Thymus (tissue), 11 donors: Measurements from ENCODE around the gene PAX7. TPM values are rescaled to one million over a fixed set of nuclear protein-coding genes. Genes with fewer than 3 reads are reported as not detected.

Experiments used
- DNase-seq, 9 donors: peaks; one replicate each; pipeline ENCODE4 v3.0.0-alpha.2; 2013; ENCODE audit warnings: low spot score in 9 of 9, low read depth in 6 of 9, missing footprints in 1 of 9
- H3K27ac ChIP-seq, 2 donors: one replicate each; pipeline ENCODE4 v1.5.1; 2013; ENCODE audit warnings: control low read depth in 1 of 2, low read depth in 1 of 2, low read length in 1 of 2, mild to moderate bottlenecking in 1 of 2, moderate library complexity in 1 of 2
- H3K27me3 ChIP-seq, 2 donors: one replicate each; pipeline ENCODE4 v1.5.1; 2013; ENCODE audit warnings: low read length in 1 of 2; ENCODE audit not compliant: control insufficient read depth in 2 of 2, insufficient read depth in 1 of 2
- H3K36me3 ChIP-seq, 2 donors: one replicate each; pipeline ENCODE4 v1.5.1; 2013; ENCODE audit warnings: low read length in 1 of 2, mild to moderate bottlenecking in 1 of 2, moderate library complexity in 1 of 2; ENCODE audit not compliant: control insufficient read depth in 2 of 2, insufficient read depth in 2 of 2
- H3K4me1 ChIP-seq, 2 donors: one replicate each; pipeline ENCODE4 v1.5.1; 2013; ENCODE audit warnings: low read length in 2 of 2; ENCODE audit not compliant: control insufficient read depth in 2 of 2, insufficient read depth in 2 of 2
- H3K4me3 ChIP-seq, 2 donors: one replicate each; pipeline ENCODE4 v1.5.1; 2013; ENCODE audit warnings: low read length in 2 of 2, control low read depth in 1 of 2, mild to moderate bottlenecking in 1 of 2
- H3K9me3 ChIP-seq, 2 donors: one replicate each; pipeline ENCODE4 v1.5.1; 2013; ENCODE audit warnings: low read length in 1 of 2, mild to moderate bottlenecking in 1 of 2; ENCODE audit not compliant: control insufficient read depth in 2 of 2, insufficient read depth in 1 of 2
- WGBS: extraction: QIAGEN DNeasy Blood & Tissue Kit; methylation state at CpG from one replicate; pipeline ENCODE4 v1.1.7; 2013; 5-methylcytosine and 5-hydroxymethylcytosine counted together
- polyA plus RNA-seq: library from polyadenylated mRNA; stranded (reverse); fragments of 200-250 nt; gene quantifications from one replicate; pipeline ENCODE4 v1.2.3, GENCODE V29; 2013
- total RNA-seq: library from RNA; stranded (reverse); fragments of 120-200 nt; gene quantifications from one replicate; pipeline ENCODE4 v1.2.4, GENCODE V29; 2013
- donor health status: healthy.

The PAX7 gene
- total and polyA plus RNA-seq, 2 donors = 0.05 to 0.11 TPM

DNA sequence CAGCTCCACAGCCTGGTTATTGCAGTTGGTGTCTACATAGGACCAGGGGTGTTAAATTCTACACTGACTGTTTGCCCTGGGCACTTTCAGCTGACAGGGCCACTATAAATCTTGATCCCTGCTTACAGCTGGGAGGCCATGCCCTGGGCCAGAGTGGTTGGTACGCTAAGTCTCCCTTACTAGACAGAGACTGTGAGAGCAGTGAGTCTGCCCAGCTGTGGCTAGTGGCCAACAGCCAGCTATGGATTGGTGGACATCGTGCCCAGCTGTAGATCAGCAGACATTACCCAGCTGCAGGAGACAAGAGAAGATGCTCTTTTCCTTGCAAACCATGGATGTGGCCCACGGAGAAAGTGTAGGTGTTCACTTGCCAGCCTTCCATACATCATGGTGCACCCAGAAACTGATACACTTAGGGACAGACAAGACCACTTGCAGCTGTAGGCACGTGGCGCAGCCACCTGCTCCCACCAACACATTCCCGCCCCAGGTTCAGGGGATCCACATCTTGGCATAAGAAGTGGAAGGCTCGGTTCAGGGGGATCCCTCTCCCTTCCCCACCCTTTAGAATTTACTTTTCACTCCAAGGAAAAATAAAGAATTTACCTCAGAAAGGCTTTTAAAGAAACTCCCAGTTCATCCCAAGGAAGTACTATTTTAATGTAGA is 16.4 kb upstream of the PAX7 start:
- 79% methylated on average over 7 of the region's 7 CpGs for WGBS
- H3K36me3 ChIP-seq = no peaks in the 10 kb centered on the region
- no peak for DNase-seq
- H3K4me3 ChIP-seq = no peak overlapping the region
- H3K4me1 ChIP-seq = no peaks in the 10 kb centered on the region
- H3K27me3 ChIP-seq = peaks cover 21 to 55% of the 10 kb centered on the region in 2 donors
- no peak overlapping the region for H3K27ac ChIP-seq
- H3K9me3 ChIP-seq = no peaks in the 10 kb centered on the region

- H3K27ac ChIP-seq = no peak overlapping the region
- H3K4me1 ChIP-seq = no peaks in the 10 kb centered on the region
- H3K36me3 ChIP-seq = no peaks in the 10 kb centered on the region
- peaks cover 23 to 70% of the 10 kb centered on the region in 2 donors for H3K27me3 ChIP-seq
- 72% methylated on average over 10 of the region's 10 CpGs for WGBS
- no peak overlapping the region for H3K4me3 ChIP-seq
- no peaks in the 10 kb centered on the region for H3K9me3 ChIP-seq
- no peak for DNase-seq
Observed at GRCh38 chr1:18618546-18619466, 11.8 kb upstream of the PAX7 start.

- H3K9me3 ChIP-seq = no peaks in the 10 kb centered on the region
- WGBS = 85% methylated on average over 2 of the region's 2 CpGs
- no peak overlapping the region for H3K27ac ChIP-seq
- H3K4me1 ChIP-seq = no peaks in the 10 kb centered on the region
- DNase-seq = no peak
- H3K36me3 ChIP-seq = no peaks in the 10 kb centered on the region
- no peak overlapping the region for H3K4me3 ChIP-seq
- H3K27me3 ChIP-seq = peaks cover 25 to 71% of the 10 kb centered on the region in 2 donors
Observed at GRCh38 chr1:18619467-18619835, 11.2 kb upstream of the PAX7 start.

- H3K27me3 ChIP-seq = peaks cover 85 to 100% of the 10 kb centered on the region in 2 donors
- WGBS = 68% methylated on average over 8 of the region's 8 CpGs
- no peak overlapping the region for H3K27ac ChIP-seq
- H3K4me3 ChIP-seq = no peak overlapping the region
- no peak for DNase-seq
- peaks cover 3 to 6% of the 10 kb centered on the region in 2 donors for H3K4me1 ChIP-seq
- H3K36me3 ChIP-seq = no peaks in the 10 kb centered on the region
- H3K9me3 ChIP-seq = no peaks in the 10 kb centered on the region
Observed at GRCh38 chr1:18628511-18628910, 2.1 kb upstream of the PAX7 start.

DNA sequence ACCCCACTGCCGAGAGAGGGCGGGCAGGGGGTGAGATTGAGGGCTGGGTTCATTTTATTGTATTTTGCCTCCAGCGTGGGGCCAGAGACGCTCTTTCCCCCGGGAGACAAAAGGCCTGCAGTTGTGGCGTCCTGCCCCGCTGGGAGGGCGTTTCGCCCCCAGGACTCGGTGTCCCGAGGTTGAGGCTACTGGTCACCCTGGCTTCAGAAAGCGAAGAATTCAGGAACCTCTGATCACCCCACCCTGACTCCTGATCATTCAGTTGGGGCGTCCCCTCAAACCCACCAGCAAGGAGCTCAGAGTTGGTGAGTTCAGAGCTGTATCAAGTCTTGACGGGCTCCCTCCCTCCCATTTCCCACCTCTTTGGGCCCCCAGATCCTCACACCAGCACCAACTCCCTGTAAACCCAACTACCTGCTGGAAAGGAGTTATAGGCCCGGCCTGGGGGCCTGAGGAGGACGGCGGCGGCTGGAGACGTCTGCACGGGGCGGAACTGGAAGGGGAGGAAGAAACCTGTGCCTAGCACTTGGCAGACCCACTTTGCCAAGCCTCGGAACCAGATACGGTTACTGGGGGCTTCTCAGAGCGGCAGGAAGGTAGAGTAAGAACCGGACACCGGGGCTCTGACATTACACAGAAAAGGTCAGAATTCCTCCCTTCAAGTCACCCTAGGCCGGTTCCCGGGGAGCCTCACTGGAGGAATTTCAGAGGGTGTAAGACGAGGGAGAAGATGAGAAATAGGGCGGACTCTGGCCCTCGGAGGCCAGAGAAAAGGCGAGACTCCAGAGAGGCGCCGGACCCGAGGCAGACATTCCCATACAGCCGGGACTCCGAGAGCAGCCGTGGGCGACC is 761 bp upstream of the PAX7 start:
- no peaks in the 10 kb centered on the region for H3K9me3 ChIP-seq
- H3K4me3 ChIP-seq = no peak overlapping the region
- peaks cover 93 to 100% of the 10 kb centered on the region in 2 donors for H3K27me3 ChIP-seq
- no peaks in the 10 kb centered on the region for H3K36me3 ChIP-seq
- no peak overlapping the region for H3K27ac ChIP-seq
- no peak for DNase-seq
- H3K4me1 ChIP-seq = peaks cover 3 to 6% of the 10 kb centered on the region in 2 donors
- 8% methylated on average over 39 of the region's 39 CpGs for WGBS

DNA sequence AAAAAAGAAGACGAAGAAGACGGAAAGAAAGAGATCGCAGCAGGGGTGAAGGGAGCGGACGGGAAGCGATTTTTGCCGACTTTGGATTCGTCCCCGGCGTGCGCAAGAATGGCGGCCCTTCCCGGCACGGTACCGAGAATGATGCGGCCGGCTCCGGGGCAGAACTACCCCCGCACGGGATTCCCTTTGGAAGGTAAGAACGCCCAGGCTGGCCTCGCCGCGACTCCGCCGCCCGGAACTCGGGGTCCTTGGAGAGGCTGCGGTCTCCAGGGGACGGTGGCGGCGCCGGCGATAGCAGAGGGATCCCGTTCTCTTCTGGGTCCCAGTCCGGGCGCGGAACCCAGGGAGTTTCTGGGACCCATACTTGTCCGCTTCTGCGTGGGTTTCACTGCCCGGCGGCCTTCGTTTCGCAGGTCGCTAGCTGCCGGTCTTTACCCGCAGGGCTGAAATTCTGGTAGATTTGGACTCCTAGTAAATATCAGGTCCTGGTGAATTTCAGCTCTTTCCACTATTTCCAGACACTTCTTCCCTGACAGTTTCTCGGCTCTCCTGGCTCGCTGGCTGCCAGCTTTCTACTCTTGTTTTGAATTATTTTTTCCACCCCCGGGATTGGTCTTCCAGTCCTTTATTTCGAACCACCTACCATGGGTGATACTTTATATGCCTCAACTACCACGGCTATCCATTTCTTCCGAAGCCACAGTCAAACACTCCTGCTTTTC is 1.0 kb downstream of the PAX7 start:
- Histone ChIP-seq H3K27me3 (peaks cover 93 to 100% of the 10 kb centered on the region in 2 donors), H3K27ac (no peak overlapping the region), H3K4me3 (peak overlapping the region in 1 of 2 donors; percentile 24), H3K4me1 (peaks cover 3 to 13% of the 10 kb centered on the region in 2 donors), H3K36me3 (no peaks in the 10 kb centered on the region), H3K9me3 (peaks cover 0 to 1% of the 10 kb centered on the region in 2 donors)
- DNase-seq = peak in 1 of 9 donors; percentile 5
- 4% methylated on average over 53 of the region's 53 CpGs for WGBS

GRCh38 chr1:18632218-18632588 is 1.6 kb downstream of the PAX7 start:
- Histone ChIP-seq H3K27ac (no peak overlapping the region), H3K27me3 (peaks cover 93 to 100% of the 10 kb centered on the region in 2 donors), H3K4me1 (peaks cover 3 to 17% of the 10 kb centered on the region in 2 donors), H3K36me3 (no peaks in the 10 kb centered on the region), H3K4me3 (no peak overlapping the region), H3K9me3 (peaks cover 0 to 1% of the 10 kb centered on the region in 2 donors)
- DNase-seq = peak in 1 of 9 donors; percentile 28
- WGBS = 8% methylated on average over 23 of the region's 23 CpGs

- DNase-seq = peak in 1 of 9 donors; percentile 50
- Histone ChIP-seq H3K9me3 (peaks cover 0 to 1% of the 10 kb centered on the region in 2 donors), H3K36me3 (no peaks in the 10 kb centered on the region), H3K4me1 (peaks cover 3 to 17% of the 10 kb centered on the region in 2 donors), H3K27ac (no peak overlapping the region), H3K4me3 (no peak overlapping the region), H3K27me3 (peaks cover 93 to 100% of the 10 kb centered on the region in 2 donors)
- WGBS = 6% methylated on average over 48 of the region's 48 CpGs
Observed at GRCh38 chr1:18632783-18633421, 2.3 kb downstream of the PAX7 start.
